Ishikawa (cell line): ENCODE data around the gene TSPAN18.

Source experiments
- CEBPB ChIP-seq: IDR thresholded peaks from 2 replicates; pipeline ENCODE4 v1.6.1; 2012
- CREB1 ChIP-seq: IDR thresholded peaks from 2 replicates; pipeline ENCODE4 v1.6.1; 2012; ENCODE audit warnings: low read depth
- EGR1 ChIP-seq: IDR thresholded peaks from 2 replicates; pipeline ENCODE4 v1.6.1; 2012
- EP300 ChIP-seq: IDR thresholded peaks from 2 replicates; pipeline ENCODE4 v1.6.1; 2012; ENCODE audit warnings: borderline replicate concordance
- FOXM1 ChIP-seq: IDR thresholded peaks from 2 replicates; pipeline ENCODE4 v1.6.1; 2012; ENCODE audit warnings: low read depth, borderline replicate concordance
- NFIC ChIP-seq: IDR thresholded peaks from 2 replicates; pipeline ENCODE4 v1.6.1; 2012
- RAD21 ChIP-seq: IDR thresholded peaks from 2 replicates; pipeline ENCODE4 v1.6.1; 2012; ENCODE audit warnings: low read depth
- TAF1 ChIP-seq: IDR thresholded peaks from 2 replicates; pipeline ENCODE4 v1.6.1; 2012; ENCODE audit warnings: low read depth, mild to moderate bottlenecking
- TCF12 ChIP-seq: IDR thresholded peaks from 2 replicates; pipeline ENCODE4 v1.6.1; 2012; ENCODE audit warnings: low read depth
- TEAD4 ChIP-seq: IDR thresholded peaks from 2 replicates; pipeline ENCODE4 v1.6.1; 2012
- YY1 ChIP-seq: IDR thresholded peaks from 2 replicates; pipeline ENCODE4 v1.6.1; 2012; ENCODE audit warnings: low read depth
- ZBTB7A ChIP-seq: IDR thresholded peaks from 2 replicates; pipeline ENCODE4 v1.6.1; 2012; ENCODE audit warnings: low read depth
- TF ChIP-seq, protein P1 (sequence below): IDR thresholded peaks from 2 replicates; pipeline ENCODE4 v1.6.1; 2012; ENCODE audit warnings: low read depth, mild to moderate bottlenecking
- TF ChIP-seq, protein P2 (sequence below): IDR thresholded peaks from 2 replicates; pipeline ENCODE4 v1.6.1; 2012
- TF ChIP-seq, protein P3 (sequence below): IDR thresholded peaks from 2 replicates; pipeline ENCODE4 v1.6.1; 2012

Gene TSPAN18

DNA sequence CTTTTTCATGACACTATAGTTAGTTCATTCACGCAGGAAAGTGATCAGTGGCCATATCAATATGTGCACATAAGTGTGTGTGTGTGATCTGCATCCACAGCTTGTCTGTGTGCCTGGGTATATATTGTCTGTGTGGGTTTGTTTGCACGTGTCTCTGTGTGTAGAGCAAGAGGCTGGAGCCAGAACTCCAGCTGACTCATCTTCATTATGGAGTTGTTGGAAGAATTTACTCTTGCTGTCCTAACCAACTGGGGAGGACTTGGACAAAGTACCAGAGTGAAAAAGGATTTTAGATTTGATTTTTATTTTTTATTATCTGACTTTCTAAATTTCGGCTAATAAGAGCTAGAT, 160.0 kb downstream of the TSPAN18 start:
- TF ChIP-seq EGR1 (no peak), CEBPB (no peak), ZBTB7A (no peak), NFIC (no peak), CREB1 (no peak), EP300 (no peak), YY1 (no peak), TEAD4 (no peak), TCF12 (no peak), TAF1 (no peak), FOXM1 (no peak), RAD21 (no peak)
- TF ChIP-seq, protein P1, sequence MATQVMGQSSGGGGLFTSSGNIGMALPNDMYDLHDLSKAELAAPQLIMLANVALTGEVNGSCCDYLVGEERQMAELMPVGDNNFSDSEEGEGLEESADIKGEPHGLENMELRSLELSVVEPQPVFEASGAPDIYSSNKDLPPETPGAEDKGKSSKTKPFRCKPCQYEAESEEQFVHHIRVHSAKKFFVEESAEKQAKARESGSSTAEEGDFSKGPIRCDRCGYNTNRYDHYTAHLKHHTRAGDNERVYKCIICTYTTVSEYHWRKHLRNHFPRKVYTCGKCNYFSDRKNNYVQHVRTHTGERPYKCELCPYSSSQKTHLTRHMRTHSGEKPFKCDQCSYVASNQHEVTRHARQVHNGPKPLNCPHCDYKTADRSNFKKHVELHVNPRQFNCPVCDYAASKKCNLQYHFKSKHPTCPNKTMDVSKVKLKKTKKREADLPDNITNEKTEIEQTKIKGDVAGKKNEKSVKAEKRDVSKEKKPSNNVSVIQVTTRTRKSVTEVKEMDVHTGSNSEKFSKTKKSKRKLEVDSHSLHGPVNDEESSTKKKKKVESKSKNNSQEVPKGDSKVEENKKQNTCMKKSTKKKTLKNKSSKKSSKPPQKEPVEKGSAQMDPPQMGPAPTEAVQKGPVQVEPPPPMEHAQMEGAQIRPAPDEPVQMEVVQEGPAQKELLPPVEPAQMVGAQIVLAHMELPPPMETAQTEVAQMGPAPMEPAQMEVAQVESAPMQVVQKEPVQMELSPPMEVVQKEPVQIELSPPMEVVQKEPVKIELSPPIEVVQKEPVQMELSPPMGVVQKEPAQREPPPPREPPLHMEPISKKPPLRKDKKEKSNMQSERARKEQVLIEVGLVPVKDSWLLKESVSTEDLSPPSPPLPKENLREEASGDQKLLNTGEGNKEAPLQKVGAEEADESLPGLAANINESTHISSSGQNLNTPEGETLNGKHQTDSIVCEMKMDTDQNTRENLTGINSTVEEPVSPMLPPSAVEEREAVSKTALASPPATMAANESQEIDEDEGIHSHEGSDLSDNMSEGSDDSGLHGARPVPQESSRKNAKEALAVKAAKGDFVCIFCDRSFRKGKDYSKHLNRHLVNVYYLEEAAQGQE, result no peak
- TF ChIP-seq, protein P2, sequence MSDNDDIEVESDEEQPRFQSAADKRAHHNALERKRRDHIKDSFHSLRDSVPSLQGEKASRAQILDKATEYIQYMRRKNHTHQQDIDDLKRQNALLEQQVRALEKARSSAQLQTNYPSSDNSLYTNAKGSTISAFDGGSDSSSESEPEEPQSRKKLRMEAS, result no peak
- TF ChIP-seq, protein P3, sequence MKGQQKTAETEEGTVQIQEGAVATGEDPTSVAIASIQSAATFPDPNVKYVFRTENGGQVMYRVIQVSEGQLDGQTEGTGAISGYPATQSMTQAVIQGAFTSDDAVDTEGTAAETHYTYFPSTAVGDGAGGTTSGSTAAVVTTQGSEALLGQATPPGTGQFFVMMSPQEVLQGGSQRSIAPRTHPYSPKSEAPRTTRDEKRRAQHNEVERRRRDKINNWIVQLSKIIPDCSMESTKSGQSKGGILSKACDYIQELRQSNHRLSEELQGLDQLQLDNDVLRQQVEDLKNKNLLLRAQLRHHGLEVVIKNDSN, result no peak

DNA sequence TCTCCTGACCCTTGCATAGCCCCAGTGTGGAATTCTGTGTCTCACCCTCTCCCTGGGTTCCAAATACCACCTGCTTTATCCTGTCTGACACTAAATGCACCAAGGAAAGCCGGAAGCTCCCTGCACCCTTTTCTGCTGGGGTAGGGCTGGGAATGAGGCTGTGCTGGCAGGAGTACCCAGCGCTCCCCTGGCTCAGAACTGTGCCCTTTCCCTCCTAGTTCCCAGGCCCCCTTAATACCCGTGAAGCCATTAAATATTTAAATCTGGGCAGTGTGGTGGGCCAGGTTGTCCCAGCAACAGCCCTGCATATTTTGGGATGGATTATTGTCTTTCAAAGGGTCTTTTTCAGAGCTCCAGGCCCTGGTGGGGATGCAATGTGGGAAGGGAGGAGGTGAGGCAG, 160.9 kb downstream of the TSPAN18 start:
- TF ChIP-seq RAD21, result no peak

DNA sequence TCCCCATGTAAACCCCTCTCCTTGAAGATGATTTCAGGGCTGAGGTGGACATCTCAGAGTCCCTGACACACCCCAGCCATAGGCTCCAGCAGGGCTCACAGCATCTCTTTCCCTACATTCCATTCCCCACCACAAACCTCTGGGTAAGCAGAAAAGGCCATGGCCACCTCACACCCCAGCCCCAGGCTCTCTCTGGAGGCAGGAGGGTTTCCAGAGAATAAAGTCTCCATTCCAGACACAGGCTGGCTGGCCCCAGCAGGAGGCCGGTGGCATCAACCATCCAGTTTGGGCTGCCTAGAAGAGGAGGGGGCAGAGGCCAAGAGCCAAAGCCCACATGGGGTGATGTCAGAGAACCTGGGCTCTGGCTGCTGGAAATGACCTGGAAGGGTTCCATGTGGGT, 162.5 kb downstream of the TSPAN18 start:
- TF ChIP-seq EP300 (no peak), TCF12 (no peak), TEAD4 (no peak), CREB1 (no peak), NFIC (no peak), YY1 (no peak), FOXM1 (no peak), CEBPB (no peak), RAD21 (no peak), TAF1 (no peak), EGR1 (no peak), ZBTB7A (no peak)
- TF ChIP-seq, protein P2, result no peak
- TF ChIP-seq, protein P3, result no peak
- TF ChIP-seq, protein P1, result no peak

DNA sequence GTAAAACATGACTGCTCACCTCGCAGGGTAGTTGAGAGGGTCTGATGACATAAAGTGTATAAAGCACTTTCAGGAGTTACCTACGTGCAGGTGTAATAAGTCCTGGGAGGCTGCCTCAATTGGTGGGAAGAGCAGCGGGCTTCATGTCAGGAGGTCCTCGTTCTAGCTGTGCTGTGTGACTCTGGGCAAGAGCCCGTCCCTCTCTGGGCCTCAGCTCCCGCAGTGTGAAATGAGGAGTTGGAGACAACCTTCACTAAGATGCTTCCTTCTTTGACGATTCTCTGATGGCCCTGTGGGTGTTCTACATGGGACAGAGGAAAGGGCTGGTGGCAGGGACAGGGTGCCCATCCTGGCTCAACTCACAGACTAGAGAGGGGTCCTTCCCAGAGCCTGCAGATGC, 166.1 kb downstream of the TSPAN18 start:
- no peak for TF ChIP-seq TCF12
- TF ChIP-seq, protein P1, result no peak
- TF ChIP-seq, protein P2, result no peak
- no peak for TF ChIP-seq TAF1
- TF ChIP-seq ZBTB7A, result no peak
- TF ChIP-seq FOXM1, result no peak
- TF ChIP-seq NFIC, result no peak
- TF ChIP-seq RAD21, result no peak
- no peak for TF ChIP-seq EGR1
- no peak for TF ChIP-seq YY1
- no peak for TF ChIP-seq CEBPB
- TF ChIP-seq, protein P3, result no peak
- no peak for TF ChIP-seq TEAD4
- no peak for TF ChIP-seq EP300
- no peak for TF ChIP-seq CREB1
